Endothelial cell of umbilical vein (primary cell): Measurements from ENCODE around the gene THEM5. TPM values are rescaled to one million over a fixed set of nuclear protein-coding genes. Genes with fewer than 3 reads are reported as not detected.

Experiments
- BruUV-seq: library from RNA; stranded (reverse); fragments of 400-500 nt; replicated peaks from 2 replicates; lab custom pipeline; 2021; lab: Mats Ljungman, UMichigan
- CTCF ChIA-PET: fragments of 300-600, 350-600 bp; sonication (Branson Sonifier 250); formaldehyde crosslinking; loops from one replicate; lab custom pipeline; 2021; ENCODE audit warnings: antibody characterized with exemption, inconsistent platforms; lab: Charles Lee
- POLR2A ChIA-PET: fragments of 300-600, 350-600 bp; sonication (Branson Sonifier 250); formaldehyde crosslinking; loops from one replicate; lab custom pipeline; 2021; ENCODE audit warnings: antibody characterized with exemption, inconsistent platforms; lab: Charles Lee
- DNase-seq: peaks from one replicate; pipeline ENCODE4 v3.0.0-alpha.2; 2011; ENCODE audit warnings: low read depth, low spot score
- FAIRE-seq: peaks from 2 replicates; lab custom pipeline; 2011; peaks lifted over from hg19 to GRCh38; lab: Jason Lieb, UNC
- H2AFZ ChIP-seq: 2 replicates; pipeline ENCODE4 v1.6.0; 2012; ENCODE audit warnings: low read depth, low read length, control low read depth, inconsistent platforms
- H3K27ac ChIP-seq: 2 replicates; pipeline ENCODE4 v1.5.1; 2011; ENCODE audit warnings: low read depth, mild to moderate bottlenecking, control low read depth, low read length, moderate library complexity; ENCODE audit not compliant: insufficient read depth
- H3K27me3 ChIP-seq, 2 experiments: 2 replicates each; pipeline versions ENCODE4 v1.6.0 to v1.6.1; 2011; ENCODE audit warnings: low read length in 2 of 2, mixed read lengths in 1 of 2; ENCODE audit not compliant: control insufficient read depth in 2 of 2, insufficient read depth in 2 of 2
- H3K36me3 ChIP-seq, 2 experiments: 2 replicates in 1 of 2; 3 replicates in 1 of 2; pipeline ENCODE4 v1.5.1; 2011; ENCODE audit warnings: low read length in 2 of 2, mild to moderate bottlenecking in 1 of 2, moderate library complexity in 1 of 2; ENCODE audit not compliant: control insufficient read depth in 2 of 2, insufficient read depth in 2 of 2; ENCODE audit errors: extremely low read depth in 1 of 2
- H3K4me1 ChIP-seq: 3 replicates; pipeline ENCODE4 v1.5.1; 2011; ENCODE audit warnings: mild to moderate bottlenecking, low read length; ENCODE audit not compliant: control insufficient read depth, insufficient read depth; ENCODE audit errors: extremely low read depth
- H3K4me2 ChIP-seq: 2 replicates; pipeline ENCODE4 v1.6.1; 2011; ENCODE audit warnings: low read length, control low read depth, mixed read lengths; ENCODE audit not compliant: insufficient read depth
- H3K4me3 ChIP-seq, 3 experiments: fragments of 200-600 bp in 1 of 3; sonication (generic), shearing (Covaris generic) in 1 of 3; replicated peaks in 1 of 3; 2 replicates each; pipeline ENCODE4 v1.5.1; 2011 to 2016; ENCODE audit warnings: control low read depth in 3 of 3, low read length in 3 of 3, mild to moderate bottlenecking in 2 of 3, inconsistent platforms in 1 of 3, low read depth in 1 of 3, moderate library complexity in 1 of 3; ENCODE audit not compliant: insufficient read depth in 1 of 3
- H3K79me2 ChIP-seq: 2 replicates; pipeline ENCODE4 v1.6.0; 2012; ENCODE audit warnings: low read length, inconsistent platforms; ENCODE audit not compliant: control insufficient read depth, insufficient read depth
- H3K9ac ChIP-seq: replicated peaks from 2 replicates; pipeline ENCODE3; 2011; ENCODE audit warnings: low read length, control low read depth; ENCODE audit not compliant: insufficient read depth; ENCODE audit errors: extremely low read depth
- H3K9me1 ChIP-seq: replicated peaks from 3 replicates; pipeline ENCODE4 v1.6.0; 2011; ENCODE audit warnings: mild to moderate bottlenecking, low read length; ENCODE audit not compliant: control insufficient read depth, insufficient read depth; ENCODE audit errors: extremely low read depth
- H3K9me3 ChIP-seq: replicated peaks from 2 replicates; pipeline ENCODE4 v1.5.1; 2012; ENCODE audit warnings: low read length, inconsistent platforms; ENCODE audit not compliant: control insufficient read depth, insufficient read depth
- H4K20me1 ChIP-seq: replicated peaks from 2 replicates; pipeline ENCODE3; 2011; ENCODE audit warnings: mild to moderate bottlenecking, low read length; ENCODE audit not compliant: control insufficient read depth, insufficient read depth; ENCODE audit errors: extremely low read depth
- EZH2 ChIP-seq: IDR thresholded peaks from 2 replicates; pipeline ENCODE4 v1.6.1; 2012; ENCODE audit warnings: borderline replicate concordance, low read depth, mild to moderate bottlenecking, moderate library complexity, low read length, inconsistent platforms; ENCODE audit not compliant: severe bottlenecking
- FOS ChIP-seq: IDR thresholded peaks from 2 replicates; pipeline ENCODE4 v1.6.1; 2011; ENCODE audit warnings: mild to moderate bottlenecking, low read length, moderate library complexity, borderline replicate concordance; ENCODE audit not compliant: insufficient read depth
- GATA2 ChIP-seq: IDR thresholded peaks from 2 replicates; pipeline ENCODE4 v1.7.0; 2011; ENCODE audit warnings: low read depth, mild to moderate bottlenecking, moderate library complexity, mixed read lengths, low read length; ENCODE audit not compliant: insufficient read length, insufficient read depth
- JUN ChIP-seq: IDR thresholded peaks from 2 replicates; pipeline ENCODE4 v1.6.1; 2011; ENCODE audit warnings: borderline replicate concordance, low read depth; ENCODE audit not compliant: insufficient read length, insufficient read depth
- MYC ChIP-seq: IDR thresholded peaks from one replicate; pipeline ENCODE4 v1.6.1; 2011; ENCODE audit warnings: mild to moderate bottlenecking, low read depth, low read length
- POLR2AphosphoS5 ChIP-seq: IDR thresholded peaks from 2 replicates; pipeline ENCODE4 v1.6.1; 2012; ENCODE audit warnings: low read depth, mild to moderate bottlenecking, control low read depth, low read length, moderate library complexity; ENCODE audit not compliant: insufficient read depth
- dilution Hi-C: fragments of 300-500 bp; cut with MboI; formaldehyde crosslinking; loops from one replicate; pipeline ENCODE4 v1.15.0; 2019; ENCODE audit warnings: low sequenced_read_pairs; ENCODE audit not compliant: extremely low pct_ligation_motif_present
- intact Hi-C: fragments of 100-400 bp; cut with micrococcal nuclease; formaldehyde crosslinking; loops from one replicate; pipeline ENCODE4 v1.10.0; 2022
- polyA plus RNA-seq, 4 experiments: library from polyadenylated mRNA; depleted of rRNA in 3 of 4; stranded (reverse) in 3 of 4; unstranded in 1 of 4; fragments of >200 nt; gene quantifications; 2 replicates each; pipeline versions ENCODE4 v1.2.1 to v1.2.3, GENCODE V29; 2011 to 2012; ENCODE audit warnings: missing spikeins in 1 of 4
- total RNA-seq: library from RNA; stranded (reverse); gene quantifications from 2 replicates; pipeline ENCODE4 v1.2.3, GENCODE V29; 2021
- TF ChIP-seq, protein P1 (sequence below): IDR thresholded peaks from 2 replicates; pipeline ENCODE4 v1.6.1; 2011; ENCODE audit not compliant: insufficient read depth, insufficient read length
- TF ChIP-seq, protein P2 (sequence below), 2 donors: IDR thresholded peaks; 1 replicate in 1 of 2; 2 replicates in 1 of 2; pipeline ENCODE4 v1.5.1; 2011; ENCODE audit warnings: low read length in 2 of 2, mild to moderate bottlenecking in 2 of 2, moderate library complexity in 2 of 2, control low read depth in 1 of 2, inconsistent platforms in 1 of 2, low read depth in 1 of 2; ENCODE audit not compliant: insufficient read depth in 1 of 2; ENCODE audit errors: extremely low read depth in 1 of 2

Gene THEM5
- total and polyA plus RNA-seq, 2 donors (not counting 3 experiments of a cell fraction or from before 2014, with no cell fraction given), result not detected

DNA sequence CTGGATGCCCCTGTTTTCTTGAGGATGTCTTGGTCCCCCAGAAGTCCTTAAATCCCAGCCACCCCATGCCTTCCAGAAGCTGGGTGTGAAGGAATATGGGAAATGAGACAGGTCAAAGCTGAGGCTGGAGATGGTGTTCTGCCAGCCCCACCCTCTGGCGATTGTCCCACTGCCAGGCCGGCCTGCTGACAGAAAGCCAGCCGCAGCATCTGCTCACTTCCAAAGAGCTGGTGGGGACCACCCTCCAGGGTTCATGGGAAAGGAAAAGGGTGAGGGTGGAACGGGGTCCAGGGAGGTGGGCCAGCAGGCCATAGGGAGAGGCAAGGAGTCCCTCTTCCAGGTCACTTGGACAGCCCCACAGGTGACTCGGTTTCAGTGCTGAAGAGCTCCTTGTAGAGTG, 46.4 kb downstream of the THEM5 start:
- H4K20me1 ChIP-seq, result no peaks in the 10 kb centered on the region
- intact Hi-C loops (no loop called here), dilution Hi-C loops (no loop called here)
- no peak overlapping the region for H3K9ac ChIP-seq
- no peaks in the 10 kb centered on the region for H3K36me3 ChIP-seq
- no TSS peak for BruUV-seq
- no peaks in the 10 kb centered on the region for H3K9me3 ChIP-seq
- ChIA-PET CTCF (interaction anchor here (0.8 to 2.4 kb wide), 6 partner anchors 14 to 114 kb away, joined by 3 to 8 read pairs (median 4); no protein-coding TSS in a partner anchor), POLR2A (no interaction called here)
- peaks cover 17 to 23% of the 10 kb centered on the region in 2 experiments for H3K27me3 ChIP-seq
- H3K4me2 ChIP-seq, result no peak overlapping the region
- H3K79me2 ChIP-seq, result no peaks in the 10 kb centered on the region
- no peak overlapping the region for H2AFZ ChIP-seq
- H3K27ac ChIP-seq, result no peak overlapping the region
- H3K4me3 ChIP-seq, result no peak overlapping the region
- TF ChIP-seq EZH2 (no peak), MYC (no peak), JUN (no peak), FOS (no peak), GATA2 (no peak), POLR2AphosphoS5 (no peak)
- TF ChIP-seq, protein P1, sequence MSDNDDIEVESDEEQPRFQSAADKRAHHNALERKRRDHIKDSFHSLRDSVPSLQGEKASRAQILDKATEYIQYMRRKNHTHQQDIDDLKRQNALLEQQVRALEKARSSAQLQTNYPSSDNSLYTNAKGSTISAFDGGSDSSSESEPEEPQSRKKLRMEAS, result no peak
- TF ChIP-seq, protein P2, sequence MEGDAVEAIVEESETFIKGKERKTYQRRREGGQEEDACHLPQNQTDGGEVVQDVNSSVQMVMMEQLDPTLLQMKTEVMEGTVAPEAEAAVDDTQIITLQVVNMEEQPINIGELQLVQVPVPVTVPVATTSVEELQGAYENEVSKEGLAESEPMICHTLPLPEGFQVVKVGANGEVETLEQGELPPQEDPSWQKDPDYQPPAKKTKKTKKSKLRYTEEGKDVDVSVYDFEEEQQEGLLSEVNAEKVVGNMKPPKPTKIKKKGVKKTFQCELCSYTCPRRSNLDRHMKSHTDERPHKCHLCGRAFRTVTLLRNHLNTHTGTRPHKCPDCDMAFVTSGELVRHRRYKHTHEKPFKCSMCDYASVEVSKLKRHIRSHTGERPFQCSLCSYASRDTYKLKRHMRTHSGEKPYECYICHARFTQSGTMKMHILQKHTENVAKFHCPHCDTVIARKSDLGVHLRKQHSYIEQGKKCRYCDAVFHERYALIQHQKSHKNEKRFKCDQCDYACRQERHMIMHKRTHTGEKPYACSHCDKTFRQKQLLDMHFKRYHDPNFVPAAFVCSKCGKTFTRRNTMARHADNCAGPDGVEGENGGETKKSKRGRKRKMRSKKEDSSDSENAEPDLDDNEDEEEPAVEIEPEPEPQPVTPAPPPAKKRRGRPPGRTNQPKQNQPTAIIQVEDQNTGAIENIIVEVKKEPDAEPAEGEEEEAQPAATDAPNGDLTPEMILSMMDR (IDR thresholded peaks at IDR 0.05; ENCODE audit: extremely low read depth in 1 of 2, insufficient read depth in 1 of 2, low read depth in 1 of 2, low read length in 2 of 2), result no peak
- FAIRE-seq (no peak), DNase-seq (no peak)
- no peaks in the 10 kb centered on the region for H3K9me1 ChIP-seq
- no peaks in the 10 kb centered on the region for H3K4me1 ChIP-seq
